ENCODE measurements around the gene ANAPC4. TPM values are rescaled to one million over a fixed set of nuclear protein-coding genes. Genes with fewer than 3 reads are reported as not detected.
"Not testable (repeated sequence)": the region's sequence is repeated elsewhere in the genome, so short reads cannot be mapped to it uniquely, and the experiment has no call there.

The ANAPC4 gene
- total RNA-seq, 1 experiment from 2014 or later, result 42.8 TPM

- H3K27ac ChIP-seq (ENCODE audit: low read depth, low read length, poor library complexity, severe bottlenecking), result no peak overlapping the region
- ChIA-PET POLR2A (ENCODE audit: low non-redundant PET) (no interaction called here), CTCF (interaction anchor here (1.6 to 3.4 kb wide), 2 partner anchors 56 to 72 kb away, joined by 3 to 13 read pairs; partner anchors contain the start of gene ZCCHC4)
- H3K36me3 ChIP-seq (ENCODE audit: insufficient read depth, low read length, poor library complexity, severe bottlenecking), result peaks cover 6% of the 10 kb centered on the region
- no peaks in the 10 kb centered on the region for H3K27me3 ChIP-seq (replicated peaks; ENCODE audit: insufficient read depth, low read depth, low read length, poor library complexity)
- no peak overlapping the region for H3K4me3 ChIP-seq (ENCODE audit: low read depth, low read length, poor library complexity, severe bottlenecking)
- BruUV-seq (replicated peaks), result no TSS peak
- TF ChIP-seq CTCF (conservative IDR thresholded peaks at IDR 0.05; ENCODE audit: low read depth, low read length), result no peak
- TF ChIP-seq EZH2 (IDR thresholded peaks at IDR 0.05; ENCODE audit: borderline replicate concordance, low read depth, low read length, poor library complexity, severe bottlenecking), result no peak
- DNase-seq (ENCODE audit: low spot score), result no peak
- intact Hi-C loops (cut with micrococcal nuclease; ENCODE audit: unreplicated experiment), result loop anchor here (1.0 to 5.0 kb wide), 2 partner anchors 188 to 391 kb away; no protein-coding TSS in a partner anchor
- no peaks in the 10 kb centered on the region for H3K9me3 ChIP-seq (ENCODE audit: low read depth, low read length, poor library complexity, severe bottlenecking)
- no peaks in the 10 kb centered on the region for H3K4me1 ChIP-seq (ENCODE audit: insufficient read depth, low read length, poor library complexity, severe bottlenecking)
Observed at GRCh38 chr4:25367877-25368276, 9.2 kb upstream of the ANAPC4 start.

DNA sequence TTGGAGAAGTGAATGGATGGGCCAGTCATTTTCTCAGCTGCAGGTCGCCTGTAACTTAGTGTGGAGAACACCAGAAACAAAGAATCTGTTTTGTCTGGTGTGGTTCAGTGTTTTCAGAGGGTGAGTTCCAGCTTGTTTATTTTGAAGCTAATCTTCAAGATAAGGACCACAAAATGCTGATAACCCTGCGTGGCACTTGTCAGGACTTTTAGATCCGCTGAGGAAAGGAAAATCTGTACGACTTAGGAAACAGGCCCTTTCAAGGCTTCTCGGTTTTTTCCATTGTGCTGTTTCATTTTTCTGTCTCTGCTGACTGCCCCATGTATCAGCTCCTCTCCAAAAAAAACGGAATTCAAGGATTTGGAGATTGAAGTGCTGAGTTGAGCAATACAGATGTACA is 8.7 kb upstream of the ANAPC4 start:
- no peaks in the 10 kb centered on the region for H3K27me3 ChIP-seq (replicated peaks; ENCODE audit: insufficient read depth, low read depth, low read length, poor library complexity)
- no TSS peak for BruUV-seq (replicated peaks)
- no peak overlapping the region for H3K4me3 ChIP-seq (ENCODE audit: low read depth, low read length, poor library complexity, severe bottlenecking)
- no peak overlapping the region for H3K27ac ChIP-seq (ENCODE audit: low read depth, low read length, poor library complexity, severe bottlenecking)
- no peak for TF ChIP-seq EZH2 (IDR thresholded peaks at IDR 0.05; ENCODE audit: borderline replicate concordance, low read depth, low read length, poor library complexity, severe bottlenecking)
- no peak for TF ChIP-seq CTCF (conservative IDR thresholded peaks at IDR 0.05; ENCODE audit: low read depth, low read length)
- POLR2A ChIA-PET (ENCODE audit: low non-redundant PET), result no interaction called here
- no peak for DNase-seq (ENCODE audit: low spot score)
- no peaks in the 10 kb centered on the region for H3K4me1 ChIP-seq (ENCODE audit: insufficient read depth, low read length, poor library complexity, severe bottlenecking)
- intact Hi-C loops (cut with micrococcal nuclease; ENCODE audit: unreplicated experiment), result loop anchor here (5.0 kb wide), 1 partner anchor 391 kb away; no protein-coding TSS in a partner anchor
- CTCF ChIA-PET, result interaction anchor here (3.4 kb wide), 1 partner anchor 56 kb away, joined by 13 read pairs; the partner anchor contains the start of gene ZCCHC4
- peaks cover 6% of the 10 kb centered on the region for H3K36me3 ChIP-seq (ENCODE audit: insufficient read depth, low read length, poor library complexity, severe bottlenecking)
- H3K9me3 ChIP-seq (ENCODE audit: low read depth, low read length, poor library complexity, severe bottlenecking), result no peaks in the 10 kb centered on the region

DNA sequence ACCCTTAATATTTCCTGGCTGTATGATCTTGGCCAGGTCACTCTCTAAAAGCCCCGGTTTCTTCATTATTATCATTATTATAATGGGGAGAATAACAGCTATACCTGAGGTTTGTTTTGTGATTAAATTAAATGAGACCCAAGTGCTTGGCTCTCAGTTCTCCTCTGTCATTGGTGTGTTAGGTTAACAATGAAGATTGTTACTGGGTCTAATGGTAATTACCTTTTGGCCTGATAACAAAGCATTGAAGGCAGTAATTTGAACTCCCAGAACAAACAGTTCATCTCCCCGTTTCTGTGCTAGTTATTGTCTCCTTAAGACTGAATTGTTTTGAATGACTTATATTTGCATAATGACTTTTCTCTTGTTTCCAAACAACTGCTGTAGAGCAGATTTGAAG is 6.8 kb upstream of the ANAPC4 start:
- Histone ChIP-seq H3K36me3 (ENCODE audit: insufficient read depth, low read length, poor library complexity, severe bottlenecking) (peaks cover 1% of the 10 kb centered on the region), H3K27me3 (replicated peaks; ENCODE audit: insufficient read depth, low read depth, low read length, poor library complexity) (no peaks in the 10 kb centered on the region), H3K27ac (ENCODE audit: low read depth, low read length, poor library complexity, severe bottlenecking) (no peak overlapping the region), H3K9me3 (ENCODE audit: low read depth, low read length, poor library complexity, severe bottlenecking) (no peaks in the 10 kb centered on the region), H3K4me1 (ENCODE audit: insufficient read depth, low read length, poor library complexity, severe bottlenecking) (no peaks in the 10 kb centered on the region), H3K4me3 (ENCODE audit: low read depth, low read length, poor library complexity, severe bottlenecking) (no peak overlapping the region)
- CTCF ChIA-PET, result no interaction called here
- POLR2A ChIA-PET (ENCODE audit: low non-redundant PET), result no interaction called here
- TF ChIP-seq EZH2 (IDR thresholded peaks at IDR 0.05; ENCODE audit: borderline replicate concordance, low read depth, low read length, poor library complexity, severe bottlenecking) (no peak), CTCF (conservative IDR thresholded peaks at IDR 0.05; ENCODE audit: low read depth, low read length) (no peak)
- no peak for DNase-seq (ENCODE audit: low spot score)
- BruUV-seq (replicated peaks), result no TSS peak
- intact Hi-C loops (cut with micrococcal nuclease; ENCODE audit: unreplicated experiment), result no loop called here

DNA sequence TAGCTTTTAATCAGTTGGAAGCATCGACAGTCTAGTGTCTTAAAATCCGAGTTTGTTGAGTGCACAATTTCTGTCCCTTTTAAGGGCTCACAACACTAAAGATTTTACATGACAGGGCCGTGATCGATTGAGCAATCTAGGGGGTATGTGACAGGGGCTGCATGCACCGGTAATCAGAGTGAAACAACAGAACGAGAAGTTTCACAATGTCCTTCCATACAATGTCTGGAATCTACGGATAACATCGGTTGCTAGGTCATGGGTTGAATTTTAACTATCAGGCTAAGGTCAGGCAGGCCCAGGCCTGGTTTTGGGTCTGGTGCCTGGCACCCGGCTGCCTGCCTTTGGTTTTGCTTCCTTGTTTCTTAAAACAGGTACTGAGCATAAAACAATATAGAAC is 4.5 kb upstream of the ANAPC4 start:
- H3K27ac ChIP-seq (ENCODE audit: low read depth, low read length, poor library complexity, severe bottlenecking); H3K36me3 ChIP-seq (ENCODE audit: insufficient read depth, low read length, poor library complexity, severe bottlenecking); H3K27me3 ChIP-seq (replicated peaks; ENCODE audit: insufficient read depth, low read depth, low read length, poor library complexity); intact Hi-C loops (cut with micrococcal nuclease; ENCODE audit: unreplicated experiment); DNase-seq (ENCODE audit: low spot score); BruUV-seq (replicated peaks); CTCF ChIA-PET; H3K9me3 ChIP-seq (ENCODE audit: low read depth, low read length, poor library complexity, severe bottlenecking); H3K4me3 ChIP-seq (ENCODE audit: low read depth, low read length, poor library complexity, severe bottlenecking); POLR2A ChIA-PET (ENCODE audit: low non-redundant PET); H3K4me1 ChIP-seq (ENCODE audit: insufficient read depth, low read length, poor library complexity, severe bottlenecking): not testable (repeated sequence)
